ENCODE data around the gene GALNT7.
"Not testable (repeated sequence)": the region's sequence is repeated elsewhere in the genome, so short reads cannot be mapped to it uniquely, and the experiment has no call there.

GALNT7 gene

GRCh38 chr4:173199553-173199952, 30.9 kb downstream of the GALNT7 start:
- DNase-seq (ENCODE audit: low spot score), result no peak

GRCh38 chr4:173200103-173200884, 31.7 kb downstream of the GALNT7 start:
- DNase-seq (ENCODE audit: low spot score), result no peak

- no peak for DNase-seq (ENCODE audit: low spot score)
Observed at GRCh38 chr4:173202395-173202794, 33.8 kb downstream of the GALNT7 start.

GRCh38 chr4:173205656-173206055, 37.0 kb downstream of the GALNT7 start:
- DNase-seq (ENCODE audit: low spot score), result no peak

- DNase-seq (ENCODE audit: low spot score), result no peak
Observed at GRCh38 chr4:173208420-173208819, 39.8 kb downstream of the GALNT7 start.

- DNase-seq (ENCODE audit: low spot score), result no peak
Observed at GRCh38 chr4:173211222-173211621, 42.6 kb downstream of the GALNT7 start.

GRCh38 chr4:173211838-173212237, 43.2 kb downstream of the GALNT7 start:
- DNase-seq (ENCODE audit: low spot score), result no peak

GRCh38 chr4:173212379-173212778, 43.8 kb downstream of the GALNT7 start:
- no peak for DNase-seq (ENCODE audit: low spot score)

GRCh38 chr4:173213296-173213695, 44.7 kb downstream of the GALNT7 start:
- no peak for DNase-seq (ENCODE audit: low spot score)

- DNase-seq (ENCODE audit: low spot score), result no peak
Observed at GRCh38 chr4:173214231-173214630, 45.6 kb downstream of the GALNT7 start.

- no peak for DNase-seq (ENCODE audit: low spot score)
Observed at GRCh38 chr4:173214661-173215060, 46.0 kb downstream of the GALNT7 start.

GRCh38 chr4:173217075-173217474, 48.5 kb downstream of the GALNT7 start:
- DNase-seq (ENCODE audit: low spot score), result no peak

- DNase-seq (ENCODE audit: low spot score), result no peak
Observed at GRCh38 chr4:173217727-173218126, 49.1 kb downstream of the GALNT7 start.

- DNase-seq (ENCODE audit: low spot score), result no peak
Observed at GRCh38 chr4:173218411-173219125, 50.0 kb downstream of the GALNT7 start.

- not testable (repeated sequence) for DNase-seq (ENCODE audit: low spot score)
Observed at GRCh38 chr4:173219126-173219437, 50.5 kb downstream of the GALNT7 start.

GRCh38 chr4:173223743-173224142, 55.1 kb downstream of the GALNT7 start:
- no peak for DNase-seq (ENCODE audit: low spot score)

GRCh38 chr4:173226401-173226888, 57.8 kb downstream of the GALNT7 start:
- DNase-seq (ENCODE audit: low spot score), result no peak

GRCh38 chr4:173227756-173228155, 59.1 kb downstream of the GALNT7 start:
- DNase-seq (ENCODE audit: low spot score), result no peak

GRCh38 chr4:173230062-173230461, 61.5 kb downstream of the GALNT7 start:
- no peak for DNase-seq (ENCODE audit: low spot score)

- DNase-seq (ENCODE audit: low spot score), result no peak
Observed at GRCh38 chr4:173231916-173232315, 63.3 kb downstream of the GALNT7 start.

GRCh38 chr4:173233857-173234256, 65.2 kb downstream of the GALNT7 start:
- no peak for DNase-seq (ENCODE audit: low spot score)

- DNase-seq (ENCODE audit: low spot score), result no peak
Observed at GRCh38 chr4:173235050-173235449, 66.4 kb downstream of the GALNT7 start.

- DNase-seq (ENCODE audit: low spot score), result no peak
Observed at GRCh38 chr4:173236301-173236700, 67.7 kb downstream of the GALNT7 start.

GRCh38 chr4:173237152-173237551, 68.5 kb downstream of the GALNT7 start:
- DNase-seq (ENCODE audit: low spot score), result no peak

Data from germinal center (tissue), 1 donor.